Measurements from ENCODE around the gene CCDC39. TPM values are rescaled to one million over a fixed set of nuclear protein-coding genes. Genes with fewer than 3 reads are reported as not detected.

CCDC39 gene
- total and polyA plus RNA-seq, 2 of the 8 experiments (the other 6 are each of a cell fraction or from before 2014, with no cell fraction given): 0.12 to 0.80 TPM

GRCh38 chr3:180720012-180720411 lies 40.7 kb upstream of the CCDC39 start:
- Histone ChIP-seq H4K91ac (replicated peaks; ENCODE audit: insufficient read length, low read length) (no peak overlapping the region), H3K79me1 (ENCODE audit: low read depth, low read length) (no peaks in the 10 kb centered on the region), H3K18ac (ENCODE audit: extremely low read depth, low read length) (no peak overlapping the region), H2BK120ac (replicated peaks; ENCODE audit: low read depth, low read length) (no peak overlapping the region), H3K4me1 (replicated peaks in 1 of 4; ENCODE audit: control insufficient read depth in 3 of 4, insufficient read depth in 4 of 4, low read length in 3 of 4) (no peaks in the 10 kb centered on the region; a peak in 1 of 7 replicates), H3K27ac (ENCODE audit: low read depth, low read length) (no peak overlapping the region), H2AFZ (ENCODE audit: low read length) (no peak overlapping the region), H3K79me2 (ENCODE audit: control insufficient read depth in 1 of 2, insufficient read depth in 2 of 2, low read length in 2 of 2) (no peaks in the 10 kb centered on the region), H3K4me3 (ENCODE audit: extremely low read depth in 1 of 4, insufficient read depth in 2 of 4, low read depth in 3 of 4, low read length in 4 of 4) (no peak overlapping the region), H3K56ac (replicated peaks; ENCODE audit: insufficient read length, low read depth, low read length) (no peak overlapping the region), H3K4me2 (ENCODE audit: insufficient read depth in 1 of 2, low read depth in 2 of 2, low read length in 2 of 2) (no peak overlapping the region), H2BK12ac (ENCODE audit: low read depth, low read length) (no peak overlapping the region), H3K4ac (replicated peaks; ENCODE audit: insufficient read length, low read depth, low read length) (no peak overlapping the region), H2AK5ac (ENCODE audit: low read depth, low read length) (no peak overlapping the region), H3K23me2 (ENCODE audit: low read depth, low read length) (no peaks in the 10 kb centered on the region), H3K9ac (replicated peaks in 1 of 4; ENCODE audit: extremely low read depth in 1 of 4, low read depth in 3 of 4, low read length in 3 of 4) (no peak overlapping the region), H3K14ac (ENCODE audit: insufficient read length) (no peak overlapping the region), H4K20me1 (replicated peaks in 1 of 2; ENCODE audit: control insufficient read depth in 1 of 2, insufficient read depth in 2 of 2, low read length in 2 of 2) (no peaks in the 10 kb centered on the region), H3K36me3 (ENCODE audit: control insufficient read depth in 2 of 4, insufficient read depth in 4 of 4, low read length in 3 of 4) (no peaks in the 10 kb centered on the region), H3K23ac (ENCODE audit: insufficient read length) (no peak overlapping the region), H2BK5ac (ENCODE audit: low read depth, low read length) (no peak overlapping the region), H2BK20ac (ENCODE audit: low read length) (no peak overlapping the region), H2BK15ac (ENCODE audit: low read length) (no peak overlapping the region), H4K8ac (ENCODE audit: extremely low read depth, insufficient read depth, low read length) (no peak overlapping the region), H3K9me3 (ENCODE audit: insufficient read depth in 2 of 2, low read depth in 1 of 2, low read length in 1 of 2) (no peaks in the 10 kb centered on the region), H4K5ac (ENCODE audit: insufficient read length, low read depth, low read length) (no peak overlapping the region), H3K27me3 (replicated peaks in 1 of 4; ENCODE audit: control insufficient read depth in 3 of 4, extremely low read depth in 1 of 4, insufficient read depth in 3 of 4, low read length in 3 of 4) (peaks cover 0 to 1% (median 0%) of the 10 kb centered on the region in 4 experiments; a peak in 1 of 7 replicates)
- DNase-seq (ENCODE audit: low read depth in 1 of 2, low spot score in 2 of 2): no peak
- TF ChIP-seq TBP (IDR thresholded peaks at IDR 0.05; ENCODE audit: low read depth, low read length) (no peak), MAFK (IDR thresholded peaks at IDR 0.05; ENCODE audit: low read depth, low read length) (peak; percentile 5; the same call in 1 of the 2 replicates)
- ChIA-PET POLR2A (ENCODE audit: partially characterized antibody) (no interaction called here), CTCF (ENCODE audit: partially characterized antibody) (interaction anchor here (0.5 to 1.0 kb wide), 4 partner anchors 12 to 273 kb away, joined by 3 to 4 read pairs (median 3); no protein-coding TSS in a partner anchor)
- FAIRE-seq: no peak
- WGBS, 2 experiments (ENCODE audit: extremely low coverage in 1 of 2, insufficient coverage in 1 of 2, insufficient read length in 1 of 2, insufficient replicate concordance in 2 of 2, low coverage in 1 of 2, low lambda C conversion rate in 2 of 2, missing lambda C conversion rate in 1 of 2): 0% methylated on average over 1 of the region's 1 CpG; no CpG with 5 or more reads in 1 of the 2 experiments
